D721Med (cell line): ENCODE data around the gene FAM78B.

ENCODE experiments used
- DNase-seq: peaks from one replicate; pipeline ENCODE4 v3.0.0; 2011; ENCODE audit warnings: low spot score; ENCODE audit not compliant: insufficient read length
- FAIRE-seq: peaks from 2 replicates; lab custom pipeline; 2011; peaks lifted over from hg19 to GRCh38; lab: Jason Lieb, UNC
- CTCF ChIP-seq: IDR thresholded peaks from 2 replicates; pipeline ENCODE4 v1.5.1; 2012; ENCODE audit warnings: mild to moderate bottlenecking, control low read depth; ENCODE audit not compliant: insufficient read depth; ENCODE audit errors: missing control alignments

The FAM78B gene

GRCh38 chr1:166136699-166137401, 30.0 kb downstream of the FAM78B start:
- DNase-seq = no peak
- no peak for FAIRE-seq
- TF ChIP-seq CTCF = no peak

- TF ChIP-seq CTCF = no peak
- FAIRE-seq (no peak), DNase-seq (no peak)
Measured at GRCh38 chr1:166136222-166136621, 30.6 kb downstream of the FAM78B start.

- no peak for TF ChIP-seq CTCF
- FAIRE-seq (no peak), DNase-seq (no peak)
Measured at GRCh38 chr1:166133857-166134256, 32.9 kb downstream of the FAM78B start.

- DNase-seq (no peak), FAIRE-seq (peak; percentile 11)
Measured at GRCh38 chr1:166133276-166133841, 33.4 kb downstream of the FAM78B start.

GRCh38 chr1:166132496-166132895, 34.3 kb downstream of the FAM78B start:
- DNase-seq (no peak), FAIRE-seq (no peak)
- TF ChIP-seq CTCF = no peak

More at GRCh38 chr1:166133276-166133841, 33.4 kb downstream of the FAM78B start:
- peak; percentile 68 for TF ChIP-seq CTCF

GRCh38 chr1:166129006-166129405, 37.8 kb downstream of the FAM78B start:
- no peak for DNase-seq
- TF ChIP-seq CTCF = no peak
- FAIRE-seq = no peak

- no peak for TF ChIP-seq CTCF
- no peak for FAIRE-seq
- DNase-seq = no peak
Measured at GRCh38 chr1:166128195-166128594, 38.6 kb downstream of the FAM78B start.
